ENCODE measurements around the gene SIM2. TPM values are rescaled to one million over a fixed set of nuclear protein-coding genes. Genes with fewer than 3 reads are reported as not detected.

SIM2 gene
- total RNA-seq, 2 experiments from 2014 or later = 1.8 to 2.2 TPM

GRCh38 chr21:36754241-36754898 lies 55.5 kb downstream of the SIM2 start:
- ChIA-PET POLR2A (interaction anchor here (0.6 kb wide), 1 partner anchor 68 kb away, joined by 5 read pairs; no protein-coding TSS in a partner anchor), CTCF (no interaction called here)
- H3K9me3 Mint-ChIP-seq = no peaks in the 10 kb centered on the region
- H3K4me1 Mint-ChIP-seq (ENCODE audit: low read depth) = no peaks in the 10 kb centered on the region
- intact Hi-C loops (cut with micrococcal nuclease) = no loop called here
- H3K27me3 Mint-ChIP-seq = peaks cover 8% of the 10 kb centered on the region
- DNase-seq = no peak
- no peak overlapping the region for H3K27ac Mint-ChIP-seq
- H3K4me3 Mint-ChIP-seq = no peak overlapping the region
- peaks cover 35% of the 10 kb centered on the region for H3K36me3 Mint-ChIP-seq

- H3K27me3 Mint-ChIP-seq = no peaks in the 10 kb centered on the region
- ChIA-PET CTCF (interaction anchor here (1.3 kb wide), 1 partner anchor 9 kb away, joined by 3 read pairs; no protein-coding TSS in a partner anchor), POLR2A (no interaction called here)
- H3K27ac Mint-ChIP-seq = no peak overlapping the region
- H3K4me1 Mint-ChIP-seq (ENCODE audit: low read depth) = no peaks in the 10 kb centered on the region
- DNase-seq = no peak
- intact Hi-C loops (cut with micrococcal nuclease) = no loop called here
- H3K9me3 Mint-ChIP-seq = no peaks in the 10 kb centered on the region
- H3K4me3 Mint-ChIP-seq = no peak overlapping the region
- H3K36me3 Mint-ChIP-seq = peaks cover 29% of the 10 kb centered on the region
Observed at GRCh38 chr21:36756527-36756926, 57.6 kb downstream of the SIM2 start.

GRCh38 chr21:36757196-36757595 lies 58.3 kb downstream of the SIM2 start:
- H3K4me1 Mint-ChIP-seq (ENCODE audit: low read depth) = no peaks in the 10 kb centered on the region
- no peak overlapping the region for H3K4me3 Mint-ChIP-seq
- no peak overlapping the region for H3K27ac Mint-ChIP-seq
- H3K27me3 Mint-ChIP-seq = no peaks in the 10 kb centered on the region
- peaks cover 25% of the 10 kb centered on the region for H3K36me3 Mint-ChIP-seq
- H3K9me3 Mint-ChIP-seq = no peaks in the 10 kb centered on the region
- no peak for DNase-seq
- ChIA-PET POLR2A (no interaction called here), CTCF (interaction anchor here (1.3 kb wide), 1 partner anchor 10 kb away, joined by 3 read pairs; no protein-coding TSS in a partner anchor)
- intact Hi-C loops (cut with micrococcal nuclease) = no loop called here

GRCh38 chr21:36759348-36760083 lies 60.6 kb downstream of the SIM2 start:
- CTCF ChIA-PET = interaction anchor here (1.4 kb wide), 1 partner anchor 169 kb away, joined by 3 read pairs; no protein-coding TSS in a partner anchor
- H3K9me3 Mint-ChIP-seq = no peaks in the 10 kb centered on the region

GRCh38 chr21:36761685-36762084 lies 62.8 kb downstream of the SIM2 start:
- H3K9me3 Mint-ChIP-seq = no peaks in the 10 kb centered on the region
- POLR2A ChIA-PET = no interaction called here

More at GRCh38 chr21:36759348-36760083, 60.6 kb downstream of the SIM2 start:
- Mint-ChIP-seq H3K27ac (no peak overlapping the region), H3K4me1 (ENCODE audit: low read depth) (no peaks in the 10 kb centered on the region), H3K4me3 (no peak overlapping the region), H3K27me3 (no peaks in the 10 kb centered on the region), H3K36me3 (peaks cover 11% of the 10 kb centered on the region)
- DNase-seq = no peak
- intact Hi-C loops (cut with micrococcal nuclease) = no loop called here
- POLR2A ChIA-PET = no interaction called here

GRCh38 chr21:36762642-36763041 lies 63.7 kb downstream of the SIM2 start:
- Mint-ChIP-seq H3K9me3 (no peaks in the 10 kb centered on the region), H3K27me3 (no peaks in the 10 kb centered on the region)

More at GRCh38 chr21:36761685-36762084, 62.8 kb downstream of the SIM2 start:
- no peaks in the 10 kb centered on the region for H3K4me1 Mint-ChIP-seq (ENCODE audit: low read depth)
- H3K27ac Mint-ChIP-seq = no peak overlapping the region
- H3K27me3 Mint-ChIP-seq = no peaks in the 10 kb centered on the region
- H3K4me3 Mint-ChIP-seq = no peak overlapping the region
- no peak for DNase-seq
- H3K36me3 Mint-ChIP-seq = peaks cover 5% of the 10 kb centered on the region
- intact Hi-C loops (cut with micrococcal nuclease) = no loop called here
- CTCF ChIA-PET = no interaction called here

GRCh38 chr21:36763305-36763704 lies 64.4 kb downstream of the SIM2 start:
- no peaks in the 10 kb centered on the region for H3K4me1 Mint-ChIP-seq (ENCODE audit: low read depth)
- no peak overlapping the region for H3K27ac Mint-ChIP-seq
- no peak for DNase-seq
- H3K4me3 Mint-ChIP-seq = no peak overlapping the region
- H3K36me3 Mint-ChIP-seq = peaks cover 10% of the 10 kb centered on the region
- ChIA-PET CTCF (no interaction called here), POLR2A (no interaction called here)
- intact Hi-C loops (cut with micrococcal nuclease) = no loop called here
- no peaks in the 10 kb centered on the region for H3K27me3 Mint-ChIP-seq
- H3K9me3 Mint-ChIP-seq = no peaks in the 10 kb centered on the region

More at GRCh38 chr21:36762642-36763041, 63.7 kb downstream of the SIM2 start:
- Mint-ChIP-seq H3K36me3 (peaks cover 9% of the 10 kb centered on the region), H3K4me3 (no peak overlapping the region), H3K27ac (no peak overlapping the region), H3K4me1 (ENCODE audit: low read depth) (no peaks in the 10 kb centered on the region)
- DNase-seq = no peak
- ChIA-PET POLR2A (no interaction called here), CTCF (no interaction called here)
- intact Hi-C loops (cut with micrococcal nuclease) = no loop called here

- Mint-ChIP-seq H3K27ac (no peak overlapping the region), H3K27me3 (no peaks in the 10 kb centered on the region), H3K36me3 (peaks cover 10% of the 10 kb centered on the region), H3K9me3 (no peaks in the 10 kb centered on the region), H3K4me3 (no peak overlapping the region), H3K4me1 (ENCODE audit: low read depth) (no peaks in the 10 kb centered on the region)
- CTCF ChIA-PET = interaction anchor here (1.5 kb wide), 1 partner anchor 134 kb away, joined by 3 read pairs; no protein-coding TSS in a partner anchor
- no peak for DNase-seq
- POLR2A ChIA-PET = no interaction called here
- intact Hi-C loops (cut with micrococcal nuclease) = no loop called here
Observed at GRCh38 chr21:36765229-36765628, 66.3 kb downstream of the SIM2 start.

GRCh38 chr21:36766511-36766910 lies 67.6 kb downstream of the SIM2 start:
- Mint-ChIP-seq H3K4me3 (no peak overlapping the region), H3K27ac (no peak overlapping the region), H3K4me1 (ENCODE audit: low read depth) (no peaks in the 10 kb centered on the region), H3K9me3 (no peaks in the 10 kb centered on the region), H3K27me3 (no peaks in the 10 kb centered on the region), H3K36me3 (peaks cover 10% of the 10 kb centered on the region)
- ChIA-PET CTCF (interaction anchor here (1.5 kb wide), 1 partner anchor 136 kb away, joined by 3 read pairs; no protein-coding TSS in a partner anchor), POLR2A (no interaction called here)
- intact Hi-C loops (cut with micrococcal nuclease) = no loop called here
- DNase-seq = no peak

- no peak for DNase-seq
- Mint-ChIP-seq H3K9me3 (no peaks in the 10 kb centered on the region), H3K27me3 (no peaks in the 10 kb centered on the region), H3K4me3 (no peak overlapping the region), H3K27ac (no peak overlapping the region), H3K36me3 (peaks cover 10% of the 10 kb centered on the region), H3K4me1 (ENCODE audit: low read depth) (no peaks in the 10 kb centered on the region)
- intact Hi-C loops (cut with micrococcal nuclease) = no loop called here
- CTCF ChIA-PET = no interaction called here
- POLR2A ChIA-PET = no interaction called here
Observed at GRCh38 chr21:36767096-36767495, 68.2 kb downstream of the SIM2 start.

GRCh38 chr21:36768496-36768895 lies 69.6 kb downstream of the SIM2 start:
- H3K27ac Mint-ChIP-seq = no peak overlapping the region
- no peak for DNase-seq
- intact Hi-C loops (cut with micrococcal nuclease) = no loop called here
- no peak overlapping the region for H3K4me3 Mint-ChIP-seq
- H3K9me3 Mint-ChIP-seq = no peaks in the 10 kb centered on the region
- peaks cover 10% of the 10 kb centered on the region for H3K36me3 Mint-ChIP-seq
- CTCF ChIA-PET = no interaction called here
- POLR2A ChIA-PET = no interaction called here
- no peaks in the 10 kb centered on the region for H3K4me1 Mint-ChIP-seq (ENCODE audit: low read depth)
- H3K27me3 Mint-ChIP-seq = no peaks in the 10 kb centered on the region

GRCh38 chr21:36769051-36769839 lies 70.3 kb downstream of the SIM2 start:
- ChIA-PET CTCF (no interaction called here), POLR2A (no interaction called here)
- DNase-seq = no peak
- Mint-ChIP-seq H3K4me3 (no peak overlapping the region), H3K4me1 (ENCODE audit: low read depth) (no peaks in the 10 kb centered on the region), H3K9me3 (no peaks in the 10 kb centered on the region), H3K36me3 (peaks cover 10% of the 10 kb centered on the region), H3K27me3 (no peaks in the 10 kb centered on the region), H3K27ac (no peak overlapping the region)
- intact Hi-C loops (cut with micrococcal nuclease) = no loop called here

All from activated CD4-positive, alpha-beta memory T cell treated with anti-CD3 and anti-CD28 coated beads for 36 hours (primary cell).